Aorta (tissue), 5 donors: ENCODE data around the gene COL4A2. TPM values are rescaled to one million over a fixed set of nuclear protein-coding genes. Genes with fewer than 3 reads are reported as not detected.
"Not testable (repeated sequence)": the region's sequence is repeated elsewhere in the genome, so short reads cannot be mapped to it uniquely, and the experiment has no call there.

ENCODE experiments used
- ATAC-seq: fragments of 200-7000 bp; cut with Tn5 transposase; one replicate; pipeline ENCODE4 v1.9.1; 2022; ENCODE audit warnings: moderate library complexity; ENCODE audit not compliant: low FRiP score
- DNase-seq, 2 donors: peaks; one replicate each; pipeline ENCODE4 v3.0.0-alpha.2; 2020
- H3K27ac ChIP-seq, 2 donors: one replicate each; pipeline ENCODE4 v1.5.1; 2013; ENCODE audit warnings: low read length in 2 of 2, mild to moderate bottlenecking in 2 of 2, moderate library complexity in 2 of 2, control low read depth in 1 of 2, inconsistent platforms in 1 of 2, low read depth in 1 of 2
- H3K27me3 ChIP-seq, 2 donors: one replicate each; pipeline ENCODE4 v1.6.1; 2013; ENCODE audit warnings: control low read depth in 1 of 2, low read length in 1 of 2, mild to moderate bottlenecking in 1 of 2, moderate library complexity in 1 of 2; ENCODE audit not compliant: insufficient read depth in 2 of 2, control insufficient read depth in 1 of 2
- H3K36me3 ChIP-seq, 2 donors: one replicate each; pipeline ENCODE4 v1.6.1; 2013; ENCODE audit warnings: control low read depth in 1 of 2, low read length in 1 of 2, mild to moderate bottlenecking in 1 of 2; ENCODE audit not compliant: insufficient read depth in 2 of 2, control insufficient read depth in 1 of 2
- H3K4me1 ChIP-seq, 2 donors: one replicate each; pipeline ENCODE4 v1.6.1; 2013; ENCODE audit warnings: low read length in 2 of 2, control low read depth in 1 of 2, mild to moderate bottlenecking in 1 of 2, moderate library complexity in 1 of 2; ENCODE audit not compliant: insufficient read depth in 2 of 2, control insufficient read depth in 1 of 2
- H3K4me3 ChIP-seq, 2 donors: one replicate each; pipeline ENCODE4 v1.5.1; 2013; ENCODE audit warnings: low read length in 2 of 2, control low read depth in 1 of 2, mild to moderate bottlenecking in 1 of 2
- H3K9me3 ChIP-seq: one replicate; pipeline ENCODE4 v1.6.1; 2013; ENCODE audit warnings: mild to moderate bottlenecking, low read length; ENCODE audit not compliant: control insufficient read depth
- WGBS, 2 donors: extraction: QIAGEN DNeasy Blood & Tissue Kit; methylation state at CpG; one replicate each; pipeline ENCODE4 v1.1.7; 2013; 5-methylcytosine and 5-hydroxymethylcytosine counted together
- intact Hi-C, 2 donors: fragments of 100-400 bp; cut with DNase I; formaldehyde crosslinking; loops; one replicate each; pipeline versions ENCODE4 v1.14.2 to v1.15.0; 2022
- polyA plus RNA-seq, 2 donors: library from polyadenylated mRNA; stranded (reverse); fragments of 200-250 nt; gene quantifications; one replicate each; pipeline ENCODE4 v1.2.3, GENCODE V29; 2013
- total RNA-seq, 2 donors: library from RNA; stranded (reverse); fragmentation: NEBNext Ultra II Directional; extraction: Animal tissue kit (Norgen Biotek cat#: 25700); gene quantifications; one replicate each; pipeline ENCODE4 v1.2.1, GENCODE V29; 2021
- donor health status: healthy with polysubstance abuse.
- donor health status: Bipolar disorder and iron deficiency.
- donor health status: DM: no; HTN: no; CAD: no.
- donor health status: DM: no; HTN: no; CAD: no.
- donor health status: DM: yes; HTN: yes; CAD: no.

The COL4A2 gene
- total and polyA plus RNA-seq, 4 donors: 117 to 1,110 (median 681) TPM

- H3K9me3 ChIP-seq: no peaks in the 10 kb centered on the region
- H3K4me1 ChIP-seq: peaks cover 0 to 4% of the 10 kb centered on the region in 2 donors
- peaks cover 0 to 1% of the 10 kb centered on the region in 2 donors for H3K36me3 ChIP-seq
- DNase-seq: no peak
- H3K4me3 ChIP-seq: peak overlapping the region; percentile 55 to 89
- H3K27ac ChIP-seq: peak overlapping the region; percentile 51 to 80
- WGBS, 2 donors: 10 to 23% methylated on average over 16 of the region's 16 CpGs
- intact Hi-C loops: loop anchor here (5.0 to 10.0 kb wide), 5 partner anchors 32 to 105 kb away; no protein-coding TSS in a partner anchor
- ATAC-seq: no peak
- H3K27me3 ChIP-seq: no peaks in the 10 kb centered on the region
These were observed 2.8 kb downstream of the COL4A2 start for GRCh38 chr13:110309661-110310524.

- Histone ChIP-seq H3K27me3 (no peaks in the 10 kb centered on the region), H3K9me3 (no peaks in the 10 kb centered on the region), H3K4me3 (peak overlapping the region; percentile 42 to 89), H3K27ac (peak overlapping the region; percentile 24 to 50), H3K36me3 (peaks cover 0 to 1% of the 10 kb centered on the region in 2 donors), H3K4me1 (peaks cover 0 to 4% of the 10 kb centered on the region in 2 donors)
- no peak for DNase-seq
- intact Hi-C loops: loop anchor here in 1 of 2 donors (10.0 kb wide), 1 partner anchor 104 kb away; no protein-coding TSS in a partner anchor
- WGBS, 2 donors: 32 to 50% methylated on average over 14 of the region's 14 CpGs
- ATAC-seq: no peak
These were observed 3.7 kb downstream of the COL4A2 start for GRCh38 chr13:110310541-110311442.

- Histone ChIP-seq H3K36me3 (peaks cover 0 to 1% of the 10 kb centered on the region in 2 donors), H3K4me1 (peaks cover 0 to 4% of the 10 kb centered on the region in 2 donors), H3K9me3 (no peaks in the 10 kb centered on the region), H3K4me3 (peak overlapping the region; percentile 4 to 24), H3K27me3 (no peaks in the 10 kb centered on the region), H3K27ac (peak overlapping the region; percentile 7 to 50)
- ATAC-seq (no peak), DNase-seq (no peak)
- WGBS, 2 donors: 17 to 21% methylated on average over 30 of the region's 30 CpGs
- intact Hi-C loops: loop anchor here in 1 of 2 donors (10.0 kb wide), 1 partner anchor 103 kb away; no protein-coding TSS in a partner anchor
These were observed 4.6 kb downstream of the COL4A2 start for GRCh38 chr13:110311443-110312338.

DNA sequence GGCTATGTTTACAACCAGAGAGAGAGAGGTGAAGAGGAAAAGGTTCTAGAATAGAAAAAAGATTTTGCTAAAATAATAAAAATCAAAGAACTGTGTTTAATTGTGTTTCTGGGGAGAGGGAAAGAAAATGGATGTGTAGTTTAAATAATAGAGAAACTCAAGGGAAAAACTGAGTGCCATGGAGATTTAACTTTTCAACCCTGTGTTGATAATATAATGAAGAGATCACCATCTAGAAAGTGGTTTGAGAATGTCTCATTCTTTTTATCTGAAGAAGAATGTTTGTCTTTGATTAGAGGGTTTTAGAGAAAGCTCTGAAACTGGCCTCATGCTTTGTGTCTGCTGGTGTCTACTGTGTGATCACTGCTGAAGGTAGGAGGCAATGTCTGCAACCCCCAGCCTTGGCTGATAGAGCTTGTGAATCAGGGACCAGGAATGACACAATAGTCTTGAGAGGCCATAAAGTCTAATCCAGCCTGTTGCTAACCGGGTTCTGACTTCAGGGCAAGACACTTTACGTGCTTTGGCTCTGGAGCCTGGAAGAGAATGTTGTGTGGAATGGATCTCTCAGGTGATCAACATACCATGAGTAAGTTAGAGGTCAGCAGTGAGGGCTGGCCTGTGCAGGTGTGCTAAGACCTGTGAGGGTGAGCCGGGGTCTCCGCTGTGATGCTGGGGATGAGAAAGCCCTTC, 5.4 kb downstream of the COL4A2 start:
- Histone ChIP-seq H3K4me3 (peak overlapping the region in 1 of 2 donors; percentile 24), H3K27me3 (no peaks in the 10 kb centered on the region), H3K36me3 (peaks cover 0 to 1% of the 10 kb centered on the region in 2 donors), H3K4me1 (peaks cover 0 to 4% of the 10 kb centered on the region in 2 donors), H3K9me3 (no peaks in the 10 kb centered on the region), H3K27ac (peak overlapping the region; percentile 7 to 71)
- intact Hi-C loops: loop anchor here in 1 of 2 donors (10.0 kb wide), 1 partner anchor 102 kb away; no protein-coding TSS in a partner anchor
- DNase-seq (no peak), ATAC-seq (no peak)
- 45 to 48% methylated on average over 4 of the region's 4 CpGs for WGBS, 2 donors

DNA sequence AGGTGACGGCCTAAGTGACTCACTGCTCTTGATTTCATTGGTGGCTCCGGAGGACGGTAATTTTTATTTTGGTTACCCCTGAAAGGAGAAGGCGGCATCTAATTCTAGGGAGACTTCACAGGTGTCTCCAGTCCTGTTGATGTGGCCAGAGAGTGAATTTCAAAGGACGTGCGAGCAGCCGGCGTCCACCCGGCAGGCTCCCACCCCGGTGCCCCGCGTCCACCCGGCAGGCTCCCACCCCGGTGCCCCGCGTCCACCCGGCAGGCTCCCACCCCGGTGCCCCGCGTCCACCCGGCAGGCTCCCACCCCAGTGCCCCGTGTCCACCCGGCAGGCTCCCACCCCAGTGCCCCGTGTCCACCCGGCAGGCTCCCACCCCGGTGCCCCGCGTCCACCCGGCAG, 6.2 kb downstream of the COL4A2 start:
- not testable (repeated sequence) for ATAC-seq, H3K9me3 ChIP-seq, H3K4me3 ChIP-seq, H3K36me3 ChIP-seq, H3K27me3 ChIP-seq, DNase-seq, H3K4me1 ChIP-seq
- 46 to 58% methylated on average over 21 to 23 of the region's 29 CpGs for WGBS, 2 donors
- intact Hi-C loops: loop anchor here in 1 of 2 donors (10.0 kb wide), 1 partner anchor 102 kb away; no protein-coding TSS in a partner anchor
- peak overlapping the region in 1 of 2 donors; percentile 71 for H3K27ac ChIP-seq

- not testable (repeated sequence) for H3K9me3 ChIP-seq, H3K4me3 ChIP-seq, ATAC-seq, H3K27me3 ChIP-seq, H3K36me3 ChIP-seq, H3K4me1 ChIP-seq, DNase-seq
- peak overlapping the region; percentile 32 to 34 for H3K27ac ChIP-seq
- 31 to 35% methylated on average over 9 to 10 of the region's 16 CpGs for WGBS, 2 donors
- intact Hi-C loops: loop anchor here in 1 of 2 donors (10.0 kb wide), 1 partner anchor 101 kb away; no protein-coding TSS in a partner anchor
These were observed 6.6 kb downstream of the COL4A2 start for GRCh38 chr13:110313733-110314132.

GRCh38 chr13:110314516-110315245, 7.6 kb downstream of the COL4A2 start:
- no peaks in the 10 kb centered on the region for H3K9me3 ChIP-seq
- no peaks in the 10 kb centered on the region for H3K27me3 ChIP-seq
- WGBS, 2 donors: 57 to 73% methylated on average over 18 of the region's 18 CpGs
- H3K27ac ChIP-seq: peak overlapping the region in 1 of 2 donors; percentile 0
- no peak overlapping the region for H3K4me3 ChIP-seq
- intact Hi-C loops: loop anchor here in 1 of 2 donors (10.0 kb wide), 1 partner anchor 100 kb away; no protein-coding TSS in a partner anchor
- H3K4me1 ChIP-seq: peaks cover 0 to 9% of the 10 kb centered on the region in 2 donors
- peaks cover 0 to 1% of the 10 kb centered on the region in 2 donors for H3K36me3 ChIP-seq
- ATAC-seq: no peak
- DNase-seq: no peak
